ENCODE data around the gene LCE6A.

GRCh38 chr1:152858062-152858461 lies 15.4 kb downstream of the LCE6A start:
- no peak for TF ChIP-seq CTCF (IDR thresholded peaks at IDR 0.05)
- no peak for TF ChIP-seq POLR2A (IDR thresholded peaks at IDR 0.05)
